G401 (cell line): ENCODE data around the gene RAB41. TPM values are rescaled to one million over a fixed set of nuclear protein-coding genes. Genes with fewer than 3 reads are reported as not detected.
A peak's percentile ranks its signal among the peaks of the same experiment; 100 is the strongest.
"Not testable (repeated sequence)": the region's sequence is repeated elsewhere in the genome, so short reads cannot be mapped to it uniquely, and the experiment has no call there.

ENCODE experiments used
- DNase-seq: peaks from one replicate; pipeline ENCODE4 v3.0.0-alpha.2; 2015; ENCODE audit warnings: low spot score
- in situ Hi-C: cut with HindIII; loops from 2 replicates; pipeline ENCODE4 v1.10.0; 2016; ENCODE audit warnings: low sequenced_read_pairs, mixed read lengths
- total RNA-seq: library from RNA; depleted of rRNA; stranded (reverse); fragments of >200 nt; shearing (Covaris generic); gene quantifications from 2 replicates; pipeline ENCODE4 v1.2.3, GENCODE V29; 2014; rRNA removed

RAB41 gene
- total RNA-seq = not detected in 2 replicates

- in situ Hi-C loops = no loop called here
- DNase-seq = no peak
These were observed at the start of gene RAB41 for GRCh38 chrX:70281951-70282350. RAB41 (plus strand) TSS chrX:70282172; CDS start chrX:70282218, 46 bp downstream.

GRCh38 chrX:70234355-70234754, 47.6 kb upstream of the RAB41 start, which contains the start of gene AWAT1:
AWAT1 (plus strand) TSS chrX:70234655; CDS start chrX:70234696, 41 bp downstream.
- DNase-seq = no peak
- in situ Hi-C loops = no loop called here

GRCh38 chrX:70240751-70241150, 41.2 kb upstream of the RAB41 start:
- in situ Hi-C loops = no loop called here
- DNase-seq = no peak

- in situ Hi-C loops = no loop called here
- no peak for DNase-seq
These were observed 40.5 kb upstream of the RAB41 start for GRCh38 chrX:70241501-70241900.

GRCh38 chrX:70243601-70244000, 38.4 kb upstream of the RAB41 start:
- in situ Hi-C loops, DNase-seq: not testable (repeated sequence)

- in situ Hi-C loops = no loop called here
These were observed 37.1 kb upstream of the RAB41 start for GRCh38 chrX:70244881-70245280.

GRCh38 chrX:70247252-70247651, 34.7 kb upstream of the RAB41 start:
- in situ Hi-C loops = no loop called here
- DNase-seq = no peak

More at GRCh38 chrX:70244881-70245280, 37.1 kb upstream of the RAB41 start:
- DNase-seq = no peak

GRCh38 chrX:70252491-70252890, 29.5 kb upstream of the RAB41 start:
- DNase-seq = no peak
- in situ Hi-C loops = no loop called here

- in situ Hi-C loops = no loop called here
- no peak for DNase-seq
These were observed 28.5 kb upstream of the RAB41 start for GRCh38 chrX:70253377-70254062.

- no peak for DNase-seq
- in situ Hi-C loops = no loop called here
These were observed 27.9 kb upstream of the RAB41 start for GRCh38 chrX:70254063-70254400.

- in situ Hi-C loops = no loop called here
- DNase-seq = no peak
These were observed 27.1 kb upstream of the RAB41 start for GRCh38 chrX:70254909-70255308.

- in situ Hi-C loops = no loop called here
- DNase-seq = no peak
These were observed 26.5 kb upstream of the RAB41 start for GRCh38 chrX:70255452-70255851.

- no peak for DNase-seq
- in situ Hi-C loops = no loop called here
These were observed 24.3 kb upstream of the RAB41 start for GRCh38 chrX:70257423-70258288.

GRCh38 chrX:70260104-70260503, 21.9 kb upstream of the RAB41 start, which contains the start of gene P2RY4:
P2RY4 (minus strand) TSS chrX:70260204; CDS start chrX:70259624, 580 bp downstream.
- in situ Hi-C loops = no loop called here
- no peak for DNase-seq

- in situ Hi-C loops = no loop called here
- peak; percentile 1 for DNase-seq
These were observed 18.9 kb upstream of the RAB41 start for GRCh38 chrX:70262952-70263567.

- in situ Hi-C loops = no loop called here
- no peak for DNase-seq
These were observed 17.2 kb upstream of the RAB41 start for GRCh38 chrX:70264784-70265183.

GRCh38 chrX:70268034-70268433, 13.9 kb upstream of the RAB41 start, which contains the start of gene ARR3:
ARR3 (plus strand) TSS chrX:70268334; CDS start chrX:70269386, 1,052 bp downstream.
- in situ Hi-C loops = no loop called here
- DNase-seq = no peak

GRCh38 chrX:70274029-70274428, 7.9 kb upstream of the RAB41 start:
- DNase-seq, in situ Hi-C loops: not testable (repeated sequence)

- in situ Hi-C loops = no loop called here
- DNase-seq = no peak
These were observed 2.9 kb upstream of the RAB41 start for GRCh38 chrX:70279081-70279480.

- in situ Hi-C loops = no loop called here
- no peak for DNase-seq
These were observed 1.4 kb upstream of the RAB41 start for GRCh38 chrX:70280573-70280972.
